Pericardium fibroblast (primary cell): Measurements from ENCODE around the gene MDFIC2. TPM values are rescaled to one million over a fixed set of nuclear protein-coding genes. Genes with fewer than 3 reads are reported as not detected.

Experiments
- total RNA-seq: library from RNA; depleted of rRNA; stranded (reverse); fragments of >200 nt; gene quantifications from 2 replicates; pipeline ENCODE4 v1.2.3, GENCODE V29; 2015

Gene MDFIC2
- total RNA-seq = not detected in 2 replicates

GRCh38 chr3:70312336-70312735, at the start of gene MDFIC2:
MDFIC2 (minus strand) TSS chr3:70312638; CDS start chr3:70311973, 665 bp downstream.

